Thyroid gland (tissue), 4 donors: ENCODE data around the gene TLR10.

Source experiments
- CTCF ChIP-seq, 6 experiments: fragments of 200-600 bp in 3 of 6; fragments of 450-650 bp in 3 of 6; sonication (generic) in 3 of 6; IDR thresholded peaks; one replicate each; pipeline ENCODE4 v1.5.1; 2016 to 2019; ENCODE audit warnings: antibody characterized with exemption in 6 of 6, mild to moderate bottlenecking in 2 of 6, inconsistent platforms in 1 of 6, moderate library complexity in 1 of 6
- POLR2A ChIP-seq, 2 donors: fragments of 450-650 bp; IDR thresholded peaks; one replicate each; pipeline ENCODE4 v1.6.1; 2017; ENCODE audit warnings: antibody characterized with exemption in 2 of 2, mild to moderate bottlenecking in 2 of 2, moderate library complexity in 1 of 2

- TF ChIP-seq CTCF (IDR thresholded peaks at IDR 0.05) (no peak), POLR2A (IDR thresholded peaks at IDR 0.05) (no peak)
These were observed 28.5 kb upstream of the TLR10 start for GRCh38 chr4:38811297-38811696.
